K562 (cell line): ENCODE measurements around the gene CDH12.

Experiments used
- CTCF ChIP-seq, 3 experiments: IDR thresholded peaks in 2 of 3; conservative IDR thresholded peaks in 1 of 3; 2 replicates each; pipeline ENCODE4 v1.5.1; 2011 to 2012; ENCODE audit warnings: low read length in 3 of 3, mild to moderate bottlenecking in 3 of 3, control low read depth in 2 of 3, improper control_type of control experiment in 1 of 3, inconsistent platforms in 1 of 3, low read depth in 1 of 3, mixed read lengths in 1 of 3, moderate library complexity in 1 of 3; ENCODE audit not compliant: insufficient read depth in 2 of 3
- E2F4 ChIP-seq: sonication (generic); formaldehyde crosslinking; IDR thresholded peaks from 2 replicates; pipeline ENCODE4 v1.8.0; 2022; ENCODE audit warnings: mild to moderate bottlenecking, low read depth, missing genetic modification reagents
- EHMT2 ChIP-seq: fragments of 450-650 bp; IDR thresholded peaks from 2 replicates; pipeline ENCODE4 v1.6.1; 2018; ENCODE audit warnings: antibody characterized with exemption
- ELF4 ChIP-seq: fragments of 450-650 bp; formaldehyde crosslinking; IDR thresholded peaks from 2 replicates; pipeline ENCODE4 v1.4.0; 2022; ENCODE audit warnings: missing genetic modification characterization
- EP300 ChIP-seq: IDR thresholded peaks from 2 replicates; pipeline ENCODE4 v1.6.1; 2012; ENCODE audit warnings: low read length, improper control_type of control experiment
- MTA2 ChIP-seq: fragments of 450-650 bp; IDR thresholded peaks from 2 replicates; pipeline ENCODE4 v1.6.1; 2016; ENCODE audit warnings: low read depth
- PRMT5 ChIP-seq: sonication (generic); formaldehyde crosslinking; IDR thresholded peaks from 2 replicates; pipeline ENCODE4 v1.5.0; 2020; ENCODE audit warnings: missing genetic modification reagents
- SIN3A ChIP-seq, 2 experiments: fragments of 150-350 bp in 1 of 2; IDR thresholded peaks; 2 replicates each; pipeline ENCODE4 v1.6.1; 2011 to 2016; ENCODE audit warnings: borderline replicate concordance in 2 of 2, low read depth in 2 of 2, low read length in 2 of 2, mild to moderate bottlenecking in 2 of 2, moderate library complexity in 2 of 2; ENCODE audit not compliant: control insufficient read depth in 1 of 2

GRCh38 chr5:22754155-22754554, 99.0 kb downstream of the CDH12 start:
- TF ChIP-seq PRMT5 (CRISPR knock-in tag) (no peak), SIN3A (IDR thresholded peaks at IDR 0.05; ENCODE audit: borderline replicate concordance in 2 of 2, control insufficient read depth in 1 of 2, low read depth in 2 of 2, low read length in 2 of 2) (no peak), EHMT2 (no peak), EP300 (no peak), CTCF (IDR thresholded peaks at IDR 0.05 in 2 of 3, conservative IDR thresholded peaks at IDR 0.05 in 1 of 3; ENCODE audit: insufficient read depth in 2 of 3, low read depth in 1 of 3, low read length in 3 of 3) (no peak), E2F4 (CRISPR knock-in tag) (no peak), ELF4 (CRISPR knock-in tag) (no peak), MTA2 (no peak)
